HCT116 (cell line): ENCODE results near the gene SPACA6. TPM values are rescaled to one million over a fixed set of nuclear protein-coding genes. Genes with fewer than 3 reads are reported as not detected.

ENCODE experiments used
- ATAC-seq: fragments of 200-7000 bp; cut with Tn5 transposase; 2 replicates; pipeline ENCODE4 v1.9.1; 2020; ENCODE audit warnings: mild to moderate bottlenecking, moderate library complexity
- BruUV-seq: library from RNA; stranded (reverse); fragments of 400-500 nt; replicated peaks from 2 replicates; lab custom pipeline; 2021; lab: Mats Ljungman, UMichigan
- CTCF ChIA-PET: fragments of 300-600 bp; sonication (Branson Sonifier 250); formaldehyde crosslinking; loops from one replicate; lab custom pipeline; 2021; ENCODE audit warnings: antibody characterized with exemption; lab: Charles Lee
- POLR2A ChIA-PET: fragments of 300-600, 350-600 bp; sonication (Branson Sonifier 250); formaldehyde crosslinking; loops from one replicate; lab custom pipeline; 2021; ENCODE audit warnings: antibody characterized with exemption; lab: Charles Lee
- RAD21 ChIA-PET, 2 experiments: fragments of 300-600 bp; sonication (Branson Sonifier 250); formaldehyde crosslinking; loops; one replicate each; lab custom pipeline; 2023; ENCODE audit warnings: low total read pairs in 2 of 2; ENCODE audit not compliant: uncharacterized antibody in 2 of 2, unreplicated experiment in 2 of 2, low non-redundant PET in 1 of 2; lab: Charles Lee
- DNase-seq: peaks from one replicate; pipeline ENCODE4 v3.0.0-alpha.2; 2010; ENCODE audit warnings: low read depth, low spot score
- H2AFZ ChIP-seq: fragments of 200-600 bp; shearing (Covaris generic), sonication (generic); 2 replicates; pipeline ENCODE4 v1.6.1; 2017; ENCODE audit warnings: low read depth, mixed run types, mixed read lengths, antibody characterized with exemption, low read length; ENCODE audit not compliant: poor library complexity, severe bottlenecking
- H3K27ac ChIP-seq: 2 replicates; pipeline ENCODE4 v1.5.1; 2012; ENCODE audit warnings: low read depth, low read length
- H3K27me3 ChIP-seq: fragments of 200-600 bp; sonication (generic); 2 replicates; pipeline ENCODE4 v1.6.1; 2016; ENCODE audit warnings: mixed run types, low read length, mixed read lengths; ENCODE audit not compliant: insufficient read depth
- H3K36me3 ChIP-seq, 2 experiments: fragments of 200-500 bp in 1 of 2; fragments of 200-600 bp in 1 of 2; sonication (Bioruptor generic) in 1 of 2; sonication (generic) in 1 of 2; 2 replicates each; pipeline versions ENCODE4 v1.5.1 to v1.6.1; 2014 to 2016; ENCODE audit warnings: low read length in 2 of 2, inconsistent platforms in 1 of 2, mixed read lengths in 1 of 2, mixed run types in 1 of 2; ENCODE audit not compliant: insufficient read depth in 2 of 2, control insufficient read depth in 1 of 2
- H3K4me1 ChIP-seq, 2 experiments: fragments of 200-600 bp in 1 of 2; sonication (generic) in 1 of 2; 2 replicates each; pipeline versions ENCODE4 v1.5.1 to v1.6.1; 2012 to 2017; ENCODE audit warnings: low read length in 2 of 2, inconsistent platforms in 1 of 2, mild to moderate bottlenecking in 1 of 2, mixed read lengths in 1 of 2, mixed run types in 1 of 2, moderate library complexity in 1 of 2; ENCODE audit not compliant: insufficient read depth in 2 of 2, control insufficient read depth in 1 of 2
- H3K4me2 ChIP-seq: fragments of 200-600 bp; sonication (generic); 2 replicates; pipeline ENCODE4 v1.6.1; 2017; ENCODE audit warnings: mixed run types, low read length, mixed read lengths
- H3K4me3 ChIP-seq, 2 experiments: fragments of 200-600 bp in 1 of 2; sonication (generic) in 1 of 2; replicated peaks in 1 of 2; 2 replicates each; pipeline ENCODE4 v1.5.1; 2011 to 2016; ENCODE audit warnings: low read length in 2 of 2, control low read depth in 1 of 2, low read depth in 1 of 2, mild to moderate bottlenecking in 1 of 2, mixed read lengths in 1 of 2, mixed run types in 1 of 2
- H3K79me2 ChIP-seq: fragments of 200-600 bp; sonication (generic); 2 replicates; pipeline ENCODE4 v1.6.1; 2017; ENCODE audit warnings: mild to moderate bottlenecking, mixed run types, low read length, moderate library complexity, mixed read lengths; ENCODE audit not compliant: insufficient read depth
- H3K9ac ChIP-seq: fragments of 200-600 bp; sonication (generic); 2 replicates; pipeline ENCODE4 v1.6.1; 2016; ENCODE audit warnings: low read length, mixed read lengths
- H3K9me2 ChIP-seq: fragments of 200-600 bp; sonication (generic), shearing (Covaris generic); 2 replicates; pipeline ENCODE4 v1.6.1; 2017; ENCODE audit warnings: mixed run types, mild to moderate bottlenecking, moderate library complexity; ENCODE audit not compliant: insufficient read depth
- H3K9me3 ChIP-seq, 2 experiments: fragments of 200-500 bp in 1 of 2; fragments of 200-600 bp in 1 of 2; sonication (Bioruptor generic) in 1 of 2; sonication (generic) in 1 of 2; 2 replicates each; pipeline ENCODE4 v1.6.1; 2014 to 2017; ENCODE audit warnings: low read length in 2 of 2, mixed read lengths in 2 of 2, inconsistent platforms in 1 of 2, low read depth in 1 of 2, mild to moderate bottlenecking in 1 of 2, mixed run types in 1 of 2, moderate library complexity in 1 of 2; ENCODE audit not compliant: control insufficient read depth in 1 of 2, insufficient read depth in 1 of 2
- H4K20me1 ChIP-seq: fragments of 200-600 bp; sonication (generic), shearing (Covaris generic); 2 replicates; pipeline ENCODE4 v1.6.1; 2017; ENCODE audit warnings: mixed run types, mild to moderate bottlenecking, moderate library complexity; ENCODE audit not compliant: insufficient read depth
- FOSL1 ChIP-seq: IDR thresholded peaks from 2 replicates; pipeline ENCODE4 v1.6.1; 2012; ENCODE audit warnings: low read depth
- POLR2A ChIP-seq: IDR thresholded peaks from 2 replicates; pipeline ENCODE4 v1.7.0; 2011; ENCODE audit warnings: borderline replicate concordance; ENCODE audit not compliant: insufficient read depth, insufficient read length; ENCODE audit errors: extremely low read depth
- POLR2AphosphoS5 ChIP-seq: IDR thresholded peaks from 2 replicates; pipeline ENCODE4 v1.6.1; 2011; ENCODE audit warnings: mild to moderate bottlenecking, low read depth, low read length, moderate library complexity
- SIN3A ChIP-seq: IDR thresholded peaks from 2 replicates; pipeline ENCODE4 v1.6.1; 2012; ENCODE audit warnings: low read depth
- SP1 ChIP-seq: IDR thresholded peaks from 2 replicates; pipeline ENCODE4 v1.6.1; 2012; ENCODE audit warnings: low read depth
- SRF ChIP-seq: IDR thresholded peaks from 2 replicates; pipeline ENCODE4 v1.6.1; 2012; ENCODE audit warnings: low read depth
- YY1 ChIP-seq: IDR thresholded peaks from 2 replicates; pipeline ENCODE4 v1.6.1; 2011; ENCODE audit warnings: low read length, low read depth, moderate library complexity, mild to moderate bottlenecking; ENCODE audit not compliant: insufficient replicate concordance; ENCODE audit errors: extremely low read depth
- ZFX ChIP-seq: fragments of 450-650 bp; IDR thresholded peaks from 2 replicates; pipeline ENCODE4 v1.6.1; 2017
- intact Hi-C: fragments of 100-400 bp; cut with micrococcal nuclease; formaldehyde crosslinking; loops from 2 replicates; pipeline ENCODE4 v1.10.0; 2022
- total RNA-seq: library from RNA; stranded (reverse); gene quantifications from one replicate; pipeline ENCODE4 v1.2.1, GENCODE V29; 2021; ENCODE audit not compliant: unreplicated experiment
- TF ChIP-seq, protein P1 (sequence below), 3 experiments: fragments of 200-600 bp in 1 of 3; sonication (generic) in 1 of 3; IDR thresholded peaks in 2 of 3; conservative IDR thresholded peaks in 1 of 3; 2 replicates each; pipeline ENCODE4 v1.5.1; 2012 to 2017; ENCODE audit warnings: low read depth in 2 of 3, low read length in 2 of 3, antibody characterized with exemption in 1 of 3, borderline replicate concordance in 1 of 3, control low read depth in 1 of 3, mild to moderate bottlenecking in 1 of 3, mixed read lengths in 1 of 3, mixed run types in 1 of 3, moderate library complexity in 1 of 3; ENCODE audit not compliant: insufficient read depth in 1 of 3
- TF ChIP-seq, protein P2 (sequence below): IDR thresholded peaks from 2 replicates; pipeline ENCODE4 v1.6.1; 2012; ENCODE audit warnings: low read depth

SPACA6 gene
- total RNA-seq, 1 experiment from 2014 or later = 13.9 TPM

DNA sequence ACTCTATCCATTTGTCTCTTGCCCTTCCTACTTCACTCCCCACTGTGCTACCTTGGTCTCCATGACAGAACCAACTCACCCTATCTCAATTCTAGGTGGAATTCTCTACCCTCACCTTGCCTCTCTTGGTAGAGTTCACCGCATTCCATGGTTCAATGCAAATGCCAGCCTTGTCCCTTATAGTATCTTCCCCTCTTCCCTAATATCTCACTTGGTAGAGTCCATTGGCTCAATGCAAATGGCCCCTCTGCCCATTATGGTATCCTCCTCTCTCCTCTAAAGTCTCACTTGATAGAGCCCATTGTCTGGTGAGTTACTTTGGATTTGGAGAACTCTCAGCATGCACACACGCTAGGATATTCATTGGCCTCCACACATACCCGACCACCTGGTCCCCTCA lies 22.7 kb downstream of the SPACA6 start:
- Histone ChIP-seq H4K20me1 (no peaks in the 10 kb centered on the region), H3K27me3 (no peaks in the 10 kb centered on the region), H3K79me2 (no peaks in the 10 kb centered on the region), H3K4me2 (no peak overlapping the region), H3K27ac (no peak overlapping the region), H3K9me3 (no peaks in the 10 kb centered on the region), H3K9ac (no peak overlapping the region), H3K4me3 (no peak overlapping the region), H2AFZ (no peak overlapping the region), H3K4me1 (no peaks in the 10 kb centered on the region), H3K9me2 (no peaks in the 10 kb centered on the region), H3K36me3 (no peaks in the 10 kb centered on the region)
- ChIA-PET POLR2A (no interaction called here), CTCF (no interaction called here), RAD21 (no interaction called here)
- BruUV-seq = no TSS peak
- no peak for TF ChIP-seq FOSL1
- TF ChIP-seq ZFX = no peak
- TF ChIP-seq, protein P1, sequence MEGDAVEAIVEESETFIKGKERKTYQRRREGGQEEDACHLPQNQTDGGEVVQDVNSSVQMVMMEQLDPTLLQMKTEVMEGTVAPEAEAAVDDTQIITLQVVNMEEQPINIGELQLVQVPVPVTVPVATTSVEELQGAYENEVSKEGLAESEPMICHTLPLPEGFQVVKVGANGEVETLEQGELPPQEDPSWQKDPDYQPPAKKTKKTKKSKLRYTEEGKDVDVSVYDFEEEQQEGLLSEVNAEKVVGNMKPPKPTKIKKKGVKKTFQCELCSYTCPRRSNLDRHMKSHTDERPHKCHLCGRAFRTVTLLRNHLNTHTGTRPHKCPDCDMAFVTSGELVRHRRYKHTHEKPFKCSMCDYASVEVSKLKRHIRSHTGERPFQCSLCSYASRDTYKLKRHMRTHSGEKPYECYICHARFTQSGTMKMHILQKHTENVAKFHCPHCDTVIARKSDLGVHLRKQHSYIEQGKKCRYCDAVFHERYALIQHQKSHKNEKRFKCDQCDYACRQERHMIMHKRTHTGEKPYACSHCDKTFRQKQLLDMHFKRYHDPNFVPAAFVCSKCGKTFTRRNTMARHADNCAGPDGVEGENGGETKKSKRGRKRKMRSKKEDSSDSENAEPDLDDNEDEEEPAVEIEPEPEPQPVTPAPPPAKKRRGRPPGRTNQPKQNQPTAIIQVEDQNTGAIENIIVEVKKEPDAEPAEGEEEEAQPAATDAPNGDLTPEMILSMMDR (IDR thresholded peaks at IDR 0.05 in 2 of 3, conservative IDR thresholded peaks at IDR 0.05 in 1 of 3; ENCODE audit: borderline replicate concordance in 1 of 3, insufficient read depth in 1 of 3, low read depth in 2 of 3, low read length in 2 of 3) = no peak
- no peak for TF ChIP-seq SP1
- no peak for TF ChIP-seq POLR2AphosphoS5
- TF ChIP-seq SRF = no peak
- TF ChIP-seq POLR2A = no peak
- TF ChIP-seq SIN3A = no peak
- TF ChIP-seq, protein P2, sequence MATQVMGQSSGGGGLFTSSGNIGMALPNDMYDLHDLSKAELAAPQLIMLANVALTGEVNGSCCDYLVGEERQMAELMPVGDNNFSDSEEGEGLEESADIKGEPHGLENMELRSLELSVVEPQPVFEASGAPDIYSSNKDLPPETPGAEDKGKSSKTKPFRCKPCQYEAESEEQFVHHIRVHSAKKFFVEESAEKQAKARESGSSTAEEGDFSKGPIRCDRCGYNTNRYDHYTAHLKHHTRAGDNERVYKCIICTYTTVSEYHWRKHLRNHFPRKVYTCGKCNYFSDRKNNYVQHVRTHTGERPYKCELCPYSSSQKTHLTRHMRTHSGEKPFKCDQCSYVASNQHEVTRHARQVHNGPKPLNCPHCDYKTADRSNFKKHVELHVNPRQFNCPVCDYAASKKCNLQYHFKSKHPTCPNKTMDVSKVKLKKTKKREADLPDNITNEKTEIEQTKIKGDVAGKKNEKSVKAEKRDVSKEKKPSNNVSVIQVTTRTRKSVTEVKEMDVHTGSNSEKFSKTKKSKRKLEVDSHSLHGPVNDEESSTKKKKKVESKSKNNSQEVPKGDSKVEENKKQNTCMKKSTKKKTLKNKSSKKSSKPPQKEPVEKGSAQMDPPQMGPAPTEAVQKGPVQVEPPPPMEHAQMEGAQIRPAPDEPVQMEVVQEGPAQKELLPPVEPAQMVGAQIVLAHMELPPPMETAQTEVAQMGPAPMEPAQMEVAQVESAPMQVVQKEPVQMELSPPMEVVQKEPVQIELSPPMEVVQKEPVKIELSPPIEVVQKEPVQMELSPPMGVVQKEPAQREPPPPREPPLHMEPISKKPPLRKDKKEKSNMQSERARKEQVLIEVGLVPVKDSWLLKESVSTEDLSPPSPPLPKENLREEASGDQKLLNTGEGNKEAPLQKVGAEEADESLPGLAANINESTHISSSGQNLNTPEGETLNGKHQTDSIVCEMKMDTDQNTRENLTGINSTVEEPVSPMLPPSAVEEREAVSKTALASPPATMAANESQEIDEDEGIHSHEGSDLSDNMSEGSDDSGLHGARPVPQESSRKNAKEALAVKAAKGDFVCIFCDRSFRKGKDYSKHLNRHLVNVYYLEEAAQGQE = no peak
- no peak for TF ChIP-seq YY1
- no peak for ATAC-seq
- intact Hi-C loops = no loop called here
- no peak for DNase-seq
